ENCODE measurements around the gene CA10. TPM values are rescaled to one million over a fixed set of nuclear protein-coding genes. Genes with fewer than 3 reads are reported as not detected.
A peak's percentile ranks its signal among the peaks of the same experiment; 100 is the strongest.

The CA10 gene
- total RNA-seq, 1 experiment from 2014 or later: 0.46 TPM

DNA sequence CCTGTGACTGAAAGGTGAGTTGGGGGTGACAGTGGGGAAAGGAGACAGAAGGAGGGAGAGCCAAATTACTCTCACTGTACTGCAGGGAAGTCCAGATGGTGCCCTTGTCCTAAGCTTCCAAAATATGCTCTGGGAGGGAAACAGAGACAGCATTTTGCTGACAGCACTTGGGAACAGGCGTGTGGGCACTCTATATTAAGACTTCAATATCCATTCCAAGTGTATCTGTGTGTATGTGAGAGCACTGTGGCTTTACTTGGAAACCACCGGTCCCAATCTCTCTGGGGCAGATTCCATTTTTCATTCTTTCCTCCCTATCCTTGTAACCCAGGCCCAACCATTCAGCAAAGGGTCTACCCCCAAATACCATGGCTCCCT, 490.8 kb downstream of the CA10 start:
- H3K79me2 ChIP-seq (ENCODE audit: insufficient read depth, low read length): no peaks in the 10 kb centered on the region
- H2AFZ ChIP-seq (ENCODE audit: low read length): no peak overlapping the region
- DNase-seq: no peak
- H2AK5ac ChIP-seq (ENCODE audit: insufficient read length, low read length): no peak overlapping the region
- H3K4ac ChIP-seq (ENCODE audit: low read depth, low read length): no peak overlapping the region
- TF ChIP-seq, protein P1, sequence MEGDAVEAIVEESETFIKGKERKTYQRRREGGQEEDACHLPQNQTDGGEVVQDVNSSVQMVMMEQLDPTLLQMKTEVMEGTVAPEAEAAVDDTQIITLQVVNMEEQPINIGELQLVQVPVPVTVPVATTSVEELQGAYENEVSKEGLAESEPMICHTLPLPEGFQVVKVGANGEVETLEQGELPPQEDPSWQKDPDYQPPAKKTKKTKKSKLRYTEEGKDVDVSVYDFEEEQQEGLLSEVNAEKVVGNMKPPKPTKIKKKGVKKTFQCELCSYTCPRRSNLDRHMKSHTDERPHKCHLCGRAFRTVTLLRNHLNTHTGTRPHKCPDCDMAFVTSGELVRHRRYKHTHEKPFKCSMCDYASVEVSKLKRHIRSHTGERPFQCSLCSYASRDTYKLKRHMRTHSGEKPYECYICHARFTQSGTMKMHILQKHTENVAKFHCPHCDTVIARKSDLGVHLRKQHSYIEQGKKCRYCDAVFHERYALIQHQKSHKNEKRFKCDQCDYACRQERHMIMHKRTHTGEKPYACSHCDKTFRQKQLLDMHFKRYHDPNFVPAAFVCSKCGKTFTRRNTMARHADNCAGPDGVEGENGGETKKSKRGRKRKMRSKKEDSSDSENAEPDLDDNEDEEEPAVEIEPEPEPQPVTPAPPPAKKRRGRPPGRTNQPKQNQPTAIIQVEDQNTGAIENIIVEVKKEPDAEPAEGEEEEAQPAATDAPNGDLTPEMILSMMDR (conservative IDR thresholded peaks at IDR 0.05): no peak
- no peak overlapping the region for H3T11ph ChIP-seq (ENCODE audit: low read length)
- H4K5ac ChIP-seq (ENCODE audit: insufficient read length, low read depth, low read length): no peak overlapping the region
- no peak overlapping the region for H3K14ac ChIP-seq (ENCODE audit: insufficient read depth, low read length)
- no peaks in the 10 kb centered on the region for H3K9me3 ChIP-seq (ENCODE audit: control insufficient read depth, low read depth, low read length)
- H2BK20ac ChIP-seq (ENCODE audit: low read depth, low read length, poor library complexity, severe bottlenecking): no peak overlapping the region
- H2BK15ac ChIP-seq (ENCODE audit: low read depth, low read length): no peak overlapping the region
- H3K27ac ChIP-seq (ENCODE audit: insufficient read length, low read depth, low read length): no peak overlapping the region
- Mint-ChIP-seq H3K27ac (0 out of 7 replicates have a peak overlapping the region, but pooled peaks of 1 of the 3 experiments have one; percentile 8), H3K4me3 (no peak overlapping the region), H3K4me1 (no peaks in the 10 kb centered on the region), H3K36me3 (ENCODE audit: insufficient read depth in 1 of 3, low read depth in 3 of 3) (peaks cover 2 to 20% (median 4%) of the 10 kb centered on the region in 3 experiments; a peak in 6 of 7 replicates), H3K27me3 (ENCODE audit: low read depth) (peaks cover 11% of the 10 kb centered on the region), H3K9me3 (peaks cover 24 to 30% of the 10 kb centered on the region in 2 experiments)
- no peaks in the 10 kb centered on the region for H3K79me1 ChIP-seq (ENCODE audit: insufficient read depth, low read depth, low read length, poor library complexity, severe bottlenecking)
- H3K23me2 ChIP-seq (ENCODE audit: insufficient read length, low read depth, low read length, poor library complexity, severe bottlenecking): no peaks in the 10 kb centered on the region
- H3K23ac ChIP-seq (ENCODE audit: insufficient read length, low read depth, low read length): no peak overlapping the region
- H3K27me3 ChIP-seq (ENCODE audit: insufficient read depth, low read length): no peaks in the 10 kb centered on the region
- no peak overlapping the region for H3K4me2 ChIP-seq (ENCODE audit: insufficient read depth, insufficient read length, low read length)
- H2BK120ac ChIP-seq (ENCODE audit: low read depth, low read length, poor library complexity, severe bottlenecking): no peak overlapping the region
- no peaks in the 10 kb centered on the region for H4K20me1 ChIP-seq (ENCODE audit: control insufficient read depth, insufficient read depth, insufficient read length)
- H2BK5ac ChIP-seq (ENCODE audit: insufficient read length, low read length): no peak overlapping the region
- H3K18ac ChIP-seq (ENCODE audit: insufficient read length, low read depth, low read length): no peak overlapping the region
- WGBS (ENCODE audit: extremely low coverage, insufficient read length, low lambda C conversion rate): no CpG with 5 or more reads among the region's 2 CpGs
- H3K56ac ChIP-seq (ENCODE audit: insufficient read length, low read depth, low read length): no peak overlapping the region
- H4K91ac ChIP-seq (ENCODE audit: insufficient read length, low read depth, low read length): no peak overlapping the region
- no peak overlapping the region for H2BK12ac ChIP-seq (ENCODE audit: insufficient read length, low read depth, low read length)
- H3K4me1 ChIP-seq (ENCODE audit: insufficient read depth, low read length): no peaks in the 10 kb centered on the region
- no peak overlapping the region for H4K8ac ChIP-seq (replicated peaks; ENCODE audit: insufficient read length, low read depth, low read length)
- no peak overlapping the region for H3K9ac ChIP-seq (ENCODE audit: extremely low read depth, insufficient read length, low read length)

All from H9 (cell line).